Liver (tissue), 9 donors: Measurements from ENCODE around the gene PDE5A. TPM values are rescaled to one million over a fixed set of nuclear protein-coding genes. Genes with fewer than 3 reads are reported as not detected.

Source experiments
- DNase-seq: peaks from one replicate; pipeline ENCODE4 v3.0.0-alpha.2; 2017; ENCODE audit warnings: low spot score
- H3K27ac ChIP-seq, 2 donors: one replicate each; pipeline ENCODE4 v1.7.0; 2013; ENCODE audit warnings: inconsistent platforms in 2 of 2, low read length in 2 of 2, control low read depth in 1 of 2, low read depth in 1 of 2, mild to moderate bottlenecking in 1 of 2
- H3K27me3 ChIP-seq, 4 donors: one replicate each; pipeline versions ENCODE4 v1.6.1 to v1.7.0; 2013; ENCODE audit warnings: low read length in 3 of 4, inconsistent platforms in 1 of 4, mild to moderate bottlenecking in 1 of 4, moderate library complexity in 1 of 4; ENCODE audit not compliant: control insufficient read depth in 4 of 4, insufficient read depth in 4 of 4
- H3K36me3 ChIP-seq, 4 donors: one replicate each; pipeline versions ENCODE4 v1.6.1 to v1.7.0; 2013; ENCODE audit warnings: low read length in 3 of 4, mild to moderate bottlenecking in 3 of 4, low read depth in 1 of 4, moderate library complexity in 1 of 4; ENCODE audit not compliant: control insufficient read depth in 4 of 4, insufficient read depth in 3 of 4
- H3K4me1 ChIP-seq, 4 donors: one replicate each; pipeline versions ENCODE4 v1.6.1 to v1.7.0; 2013; ENCODE audit warnings: low read length in 3 of 4, mild to moderate bottlenecking in 3 of 4, moderate library complexity in 1 of 4; ENCODE audit not compliant: control insufficient read depth in 4 of 4, insufficient read depth in 4 of 4
- H3K4me3 ChIP-seq, 3 donors: one replicate each; pipeline versions ENCODE4 v1.6.1 to v1.7.0; 2013; ENCODE audit warnings: low read length in 3 of 3, control low read depth in 1 of 3, low read depth in 1 of 3, mild to moderate bottlenecking in 1 of 3
- H3K9ac ChIP-seq, 2 donors: one replicate each; pipeline ENCODE4 v1.7.0; 2013; ENCODE audit warnings: low read length in 2 of 2, mild to moderate bottlenecking in 2 of 2, moderate library complexity in 2 of 2, control low read depth in 1 of 2, low read depth in 1 of 2
- H3K9me3 ChIP-seq, 4 donors: one replicate each; pipeline versions ENCODE4 v1.6.1 to v1.7.0; 2013; ENCODE audit warnings: low read length in 3 of 4; ENCODE audit not compliant: control insufficient read depth in 4 of 4
- ATF3 ChIP-seq: IDR thresholded peaks from 2 replicates; pipeline ENCODE4 v1.6.1; 2016; ENCODE audit warnings: antibody characterized with exemption
- CTCF ChIP-seq: fragments of 150-350 bp; IDR thresholded peaks from 2 replicates; pipeline ENCODE4 v1.5.1; 2017; ENCODE audit warnings: improper control_type of control experiment, low read depth, low read length; ENCODE audit not compliant: missing input control
- EGR1 ChIP-seq, 2 donors: IDR thresholded peaks; 2 replicates each; pipeline ENCODE4 v1.6.1; 2016 to 2018; ENCODE audit warnings: antibody characterized with exemption in 2 of 2, low read depth in 2 of 2
- FOXA2 ChIP-seq: IDR thresholded peaks from 2 replicates; pipeline ENCODE4 v1.6.1; 2016; ENCODE audit warnings: antibody characterized with exemption
- GABPA ChIP-seq, 2 donors: IDR thresholded peaks in 1 of 2; conservative IDR thresholded peaks in 1 of 2; 2 replicates each; pipeline ENCODE4 v1.6.1; 2016; ENCODE audit warnings: antibody characterized with exemption in 2 of 2, mild to moderate bottlenecking in 1 of 2, moderate library complexity in 1 of 2
- HNF4A ChIP-seq, 2 donors: conservative IDR thresholded peaks; 2 replicates each; pipeline ENCODE4 v1.6.1; 2016; ENCODE audit warnings: antibody characterized with exemption in 2 of 2, mild to moderate bottlenecking in 2 of 2
- HNF4G ChIP-seq: IDR thresholded peaks from 2 replicates; pipeline ENCODE4 v1.6.1; 2016; ENCODE audit warnings: antibody characterized with exemption
- JUND ChIP-seq, 2 donors: IDR thresholded peaks; 2 replicates each; pipeline ENCODE4 v1.6.1; 2016; ENCODE audit warnings: antibody characterized with exemption in 2 of 2
- MAX ChIP-seq: IDR thresholded peaks from 2 replicates; pipeline ENCODE4 v1.6.1; 2016; ENCODE audit warnings: antibody characterized with exemption
- NR2F2 ChIP-seq: IDR thresholded peaks from 2 replicates; pipeline ENCODE4 v1.6.1; 2016; ENCODE audit warnings: antibody characterized with exemption
- RAD21 ChIP-seq, 2 donors: IDR thresholded peaks; 2 replicates each; pipeline ENCODE4 v1.6.1; 2016; ENCODE audit warnings: antibody characterized with exemption in 2 of 2, mild to moderate bottlenecking in 2 of 2
- REST ChIP-seq: IDR thresholded peaks from 2 replicates; pipeline ENCODE4 v1.6.1; 2016; ENCODE audit warnings: antibody characterized with exemption, mild to moderate bottlenecking
- RXRA ChIP-seq, 2 donors: IDR thresholded peaks; 2 replicates each; pipeline ENCODE4 v1.6.1; 2017 to 2018; ENCODE audit warnings: antibody characterized with exemption in 2 of 2, mild to moderate bottlenecking in 1 of 2
- SP1 ChIP-seq: IDR thresholded peaks from 2 replicates; pipeline ENCODE4 v1.6.1; 2018; ENCODE audit warnings: antibody characterized with exemption, mild to moderate bottlenecking
- YY1 ChIP-seq: IDR thresholded peaks from 2 replicates; pipeline ENCODE4 v1.6.1; 2016; ENCODE audit warnings: antibody characterized with exemption, mild to moderate bottlenecking
- ZBTB33 ChIP-seq: IDR thresholded peaks from 2 replicates; pipeline ENCODE4 v1.6.1; 2016; ENCODE audit warnings: antibody characterized with exemption
- WGBS: extraction: QIAGEN DNeasy Blood & Tissue Kit; methylation state at CpG from one replicate; pipeline ENCODE4 v1.1.7; 2013; 5-methylcytosine and 5-hydroxymethylcytosine counted together
- polyA plus RNA-seq, 2 donors: library from polyadenylated mRNA; stranded (reverse) in 1 of 2; unstranded in 1 of 2; fragments of 200-250 nt in 1 of 2; fragments of >200 nt in 1 of 2; fragmentation: Nextera tagmentation in 1 of 2; extraction: Ambion mirVana in 1 of 2; gene quantifications; one replicate each; pipeline versions ENCODE4 v1.2.1 to v1.2.3, GENCODE V29; 2013 to 2015
- total RNA-seq, 2 donors: library from RNA; depleted of rRNA; stranded (reverse); fragments of >200 nt; gene quantifications; one replicate each; pipeline ENCODE4 v1.2.3, GENCODE V29; 2014
- donor health status: healthy.
- donor health status: healthy.
- donor health status: healthy.
- donor health status: healthy.
- donor health status: healthy.

Gene PDE5A
- total and polyA plus RNA-seq, 4 donors, result 0.61 to 3.8 (median 3.0) TPM

GRCh38 chr4:119529788-119530187 is 98.8 kb downstream of the PDE5A start:
- no peak overlapping the region for H3K9ac ChIP-seq
- DNase-seq, result no peak
- no peaks in the 10 kb centered on the region for H3K9me3 ChIP-seq
- H3K36me3 ChIP-seq, result peaks cover 0 to 7% (median 3%) of the 10 kb centered on the region in 4 donors
- TF ChIP-seq MAX, result no peak
- TF ChIP-seq HNF4A (conservative IDR thresholded peaks at IDR 0.05), result no peak
- no peak for TF ChIP-seq SP1
- no peak for TF ChIP-seq EGR1 (IDR thresholded peaks at IDR 0.05; ENCODE audit: low read depth in 2 of 2)
- no peak for TF ChIP-seq NR2F2
- no peak for TF ChIP-seq FOXA2
- no peak for TF ChIP-seq ZBTB33
- TF ChIP-seq RXRA (IDR thresholded peaks at IDR 0.05), result no peak
- TF ChIP-seq HNF4G, result no peak
- TF ChIP-seq YY1, result no peak
- no peak for TF ChIP-seq REST
- no peak for TF ChIP-seq GABPA (IDR thresholded peaks at IDR 0.05 in 1 of 2, conservative IDR thresholded peaks at IDR 0.05 in 1 of 2)
- no peak for TF ChIP-seq JUND (IDR thresholded peaks at IDR 0.05)
- no peak for TF ChIP-seq RAD21 (IDR thresholded peaks at IDR 0.05)
- no peak for TF ChIP-seq CTCF
- TF ChIP-seq ATF3, result no peak
- H3K27me3 ChIP-seq, result no peaks in the 10 kb centered on the region
- no peak overlapping the region for H3K4me3 ChIP-seq
- no peak overlapping the region for H3K27ac ChIP-seq
- 94% methylated on average over 3 of the region's 3 CpGs for WGBS
- no peaks in the 10 kb centered on the region for H3K4me1 ChIP-seq
